Measurements from ENCODE around the gene GABBR2. TPM values are rescaled to one million over a fixed set of nuclear protein-coding genes. Genes with fewer than 3 reads are reported as not detected.
A peak's percentile ranks its signal among the peaks of the same experiment; 100 is the strongest.
"Not testable (repeated sequence)": the region's sequence is repeated elsewhere in the genome, so short reads cannot be mapped to it uniquely, and the experiment has no call there.

The GABBR2 gene
- total RNA-seq, 1 experiment from 2014 or later = 1.5 TPM

GRCh38 chr9:98516205-98516896, 192.4 kb downstream of the GABBR2 start:
- DNase-seq (ENCODE audit: low read depth) = no peak

- DNase-seq (ENCODE audit: low read depth) = no peak
Observed at GRCh38 chr9:98515506-98516204, 193.1 kb downstream of the GABBR2 start.

GRCh38 chr9:98514841-98515240, 193.9 kb downstream of the GABBR2 start:
- no peak for DNase-seq (ENCODE audit: low read depth)

GRCh38 chr9:98508217-98508919, 200.4 kb downstream of the GABBR2 start:
- not testable (repeated sequence) for DNase-seq (ENCODE audit: low read depth)

GRCh38 chr9:98506422-98507054, 202.2 kb downstream of the GABBR2 start:
- DNase-seq (ENCODE audit: low read depth) = no peak

GRCh38 chr9:98504298-98505282, 204.1 kb downstream of the GABBR2 start:
- DNase-seq (ENCODE audit: low read depth) = no peak

GRCh38 chr9:98503867-98504266, 204.9 kb downstream of the GABBR2 start:
- DNase-seq (ENCODE audit: low read depth) = no peak

GRCh38 chr9:98502976-98503325, 205.8 kb downstream of the GABBR2 start:
- peak; percentile 35 for DNase-seq (ENCODE audit: low read depth)

- no peak for DNase-seq (ENCODE audit: low read depth)
Observed at GRCh38 chr9:98502311-98502975, 206.3 kb downstream of the GABBR2 start.

DNA sequence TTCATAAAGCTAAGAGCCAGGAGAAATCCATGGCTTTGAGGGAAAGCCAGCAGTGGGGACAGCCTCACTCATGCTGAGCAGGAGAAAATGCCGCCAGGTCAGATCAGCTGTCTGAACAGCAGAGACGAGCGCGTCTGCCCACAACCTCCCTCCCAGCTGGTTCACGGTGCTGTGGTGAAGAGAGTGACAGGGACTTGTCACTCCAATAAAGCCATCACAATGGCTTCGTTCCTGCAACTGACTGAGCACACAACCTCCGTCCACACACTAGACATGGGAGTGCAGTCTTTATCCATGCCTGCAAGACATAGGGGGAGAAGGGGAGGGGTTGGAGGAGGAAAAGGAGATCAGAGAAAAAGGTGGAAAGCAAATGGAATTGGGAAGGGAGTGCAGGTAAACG, 206.9 kb downstream of the GABBR2 start:
- no peak for DNase-seq (ENCODE audit: low read depth)

- DNase-seq (ENCODE audit: low read depth) = not testable (repeated sequence)
Observed at GRCh38 chr9:98501259-98501658, 207.5 kb downstream of the GABBR2 start.

DNA sequence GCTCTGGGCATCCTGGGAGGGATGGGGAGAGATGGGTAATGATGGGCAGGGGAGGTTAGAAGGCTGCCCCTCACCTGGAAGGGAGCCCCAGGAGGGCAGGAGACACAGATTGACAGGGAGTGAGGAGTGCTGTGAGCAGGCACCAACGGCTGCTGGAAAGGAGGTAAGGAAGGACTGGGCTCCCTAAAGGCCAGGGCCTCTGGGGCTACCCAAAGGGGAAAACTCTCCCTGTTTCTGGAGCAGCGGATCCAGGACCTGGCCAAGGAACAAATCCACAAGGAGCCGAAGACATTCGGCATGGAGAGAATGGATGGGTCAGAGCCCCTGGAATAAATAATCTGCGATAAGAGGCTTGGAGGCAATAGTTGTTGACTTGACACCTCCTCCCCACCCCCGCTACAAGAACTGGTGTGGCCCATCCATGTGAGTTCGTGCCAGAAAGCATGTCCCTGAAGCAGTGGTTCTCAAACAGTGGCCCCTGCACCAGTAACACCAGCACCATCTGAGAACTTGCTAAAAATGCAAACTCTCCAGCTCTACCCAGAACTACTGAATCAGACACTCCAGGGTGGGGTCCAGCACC, 208.3 kb downstream of the GABBR2 start:
- no peak for DNase-seq (ENCODE audit: low read depth)

GRCh38 chr9:98495530-98495929, 213.2 kb downstream of the GABBR2 start:
- DNase-seq (ENCODE audit: low read depth) = peak; percentile 17

DNA sequence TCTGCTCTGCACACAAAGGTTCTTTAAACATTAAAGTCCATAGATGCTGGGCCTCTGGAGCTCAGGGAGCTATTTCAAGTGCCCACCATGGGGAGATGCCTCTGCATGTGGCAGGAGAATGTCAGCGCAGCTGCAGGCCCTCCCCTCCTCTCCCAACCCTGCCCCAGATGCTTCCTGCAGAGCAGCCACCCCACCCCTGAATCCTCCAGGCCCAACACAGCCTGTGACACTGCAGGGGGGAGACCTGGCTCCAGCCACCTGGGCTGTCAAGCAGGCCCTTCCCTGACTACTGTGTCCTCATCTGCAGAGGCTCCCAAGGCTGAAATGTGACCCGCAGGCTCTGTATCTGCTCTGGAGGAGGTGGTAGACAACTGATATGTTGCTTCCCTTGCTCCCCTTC, 213.9 kb downstream of the GABBR2 start:
- DNase-seq (ENCODE audit: low read depth) = no peak

- peak; percentile 65 for DNase-seq (ENCODE audit: low read depth)
Observed at GRCh38 chr9:98491828-98492227, 216.9 kb downstream of the GABBR2 start.

GRCh38 chr9:98491231-98491651, 217.5 kb downstream of the GABBR2 start:
- DNase-seq (ENCODE audit: low read depth) = no peak

DNA sequence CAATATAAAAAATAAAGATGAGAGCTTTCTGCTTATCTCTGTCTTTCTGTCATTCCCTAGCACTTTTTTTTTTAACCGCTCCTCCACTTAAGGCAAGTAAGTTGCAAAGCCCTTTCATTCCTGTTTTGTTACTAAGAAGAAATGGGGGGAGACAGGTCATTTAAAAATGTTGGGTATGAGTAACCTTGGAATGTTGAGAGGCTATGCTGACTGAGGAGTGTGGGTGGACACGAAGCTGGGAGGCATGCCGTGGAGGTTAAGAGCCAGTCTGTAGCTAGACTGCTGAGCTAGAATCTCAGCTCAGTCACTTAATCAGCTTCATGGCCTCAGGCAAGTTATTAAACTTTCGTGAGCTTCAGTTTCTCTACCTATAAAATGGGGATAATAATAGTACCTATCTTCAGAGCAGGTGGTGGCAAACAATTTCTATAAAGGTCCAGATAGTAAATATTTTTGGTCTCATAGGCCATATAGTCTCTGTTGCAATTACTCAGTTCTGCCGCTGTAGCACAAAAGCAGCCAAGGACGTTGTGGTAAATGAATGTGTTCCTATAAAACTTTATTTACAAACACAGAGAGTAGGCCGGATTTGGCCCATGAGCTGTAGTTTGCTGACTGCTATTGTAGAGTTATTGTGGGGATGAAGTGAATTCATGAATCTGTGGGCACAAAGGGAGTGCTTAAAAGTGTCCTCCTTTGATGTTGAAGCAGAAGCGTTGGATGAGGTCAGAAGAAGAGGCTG, 220.0 kb downstream of the GABBR2 start:
- DNase-seq (ENCODE audit: low read depth) = peak; percentile 94

GRCh38 chr9:98485706-98486105, 223.0 kb downstream of the GABBR2 start:
- DNase-seq (ENCODE audit: low read depth) = no peak

DNA sequence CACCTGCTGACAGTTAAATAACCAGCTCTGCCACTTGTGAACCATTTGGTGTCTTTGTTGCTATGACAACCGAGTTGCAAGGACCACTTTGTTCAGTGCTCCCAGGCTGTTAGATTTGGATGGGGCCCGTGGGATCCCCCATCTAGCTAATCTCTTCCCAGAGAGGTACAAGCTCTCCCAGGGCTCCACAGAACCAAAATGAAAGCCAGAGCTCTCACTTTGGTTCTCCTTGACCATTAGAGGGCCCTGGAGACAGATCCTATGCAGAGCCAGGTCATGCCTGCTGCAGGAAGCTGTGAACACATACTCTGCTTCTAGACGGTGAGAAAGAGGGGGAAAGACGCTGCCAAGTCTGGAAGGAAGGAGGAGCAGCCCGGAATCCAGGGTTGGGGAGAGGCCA, 224.6 kb downstream of the GABBR2 start:
- no peak for DNase-seq (ENCODE audit: low read depth)

Data from Daoy (cell line).